GM12878 (cell line): Measurements from ENCODE around the gene JADE2. TPM values are rescaled to one million over a fixed set of nuclear protein-coding genes. Genes with fewer than 3 reads are reported as not detected.
A peak's percentile ranks its signal among the peaks of the same experiment; 100 is the strongest.

Experiments
- BMI1 ChIP-seq: fragments of 450-650 bp; IDR thresholded peaks from 2 replicates; pipeline ENCODE4 v1.6.1; 2016; ENCODE audit warnings: mild to moderate bottlenecking, moderate library complexity, borderline replicate concordance
- DPF2 ChIP-seq: fragments of 450-650 bp; IDR thresholded peaks from 2 replicates; pipeline ENCODE4 v1.6.1; 2017; ENCODE audit warnings: mild to moderate bottlenecking
- EED ChIP-seq: sonication (generic); IDR thresholded peaks from 2 replicates; pipeline ENCODE4 v1.6.1; 2016; ENCODE audit warnings: antibody characterized with exemption, low read depth
- EP300 ChIP-seq, 2 experiments: fragments of 150-350 bp in 1 of 2; IDR thresholded peaks; 2 replicates each; pipeline ENCODE4 v1.6.1; 2011 to 2012; ENCODE audit warnings: low read depth in 2 of 2, low read length in 2 of 2, borderline replicate concordance in 1 of 2, improper control_type of control experiment in 1 of 2, inconsistent platforms in 1 of 2; ENCODE audit not compliant: control insufficient read depth in 1 of 2
- EZH2 ChIP-seq: IDR thresholded peaks from 2 replicates; pipeline ENCODE4 v1.6.1; 2012; ENCODE audit warnings: low read depth, mild to moderate bottlenecking, control low read depth, inconsistent platforms, low read length, borderline replicate concordance; ENCODE audit not compliant: control insufficient read depth
- GATAD2B ChIP-seq: fragments of 450-650 bp; conservative IDR thresholded peaks from 2 replicates; pipeline ENCODE4 v1.6.1; 2017; ENCODE audit warnings: low read depth, mild to moderate bottlenecking, moderate library complexity
- IKZF1 ChIP-seq: fragments of 450-650 bp; conservative IDR thresholded peaks from 2 replicates; pipeline ENCODE4 v1.6.1; 2017; ENCODE audit warnings: antibody characterized with exemption, mild to moderate bottlenecking
- IKZF2 ChIP-seq, 2 experiments: fragments of 450-650 bp; IDR thresholded peaks; 2 replicates each; pipeline ENCODE4 v1.6.1; 2017; ENCODE audit warnings: mild to moderate bottlenecking in 2 of 2, moderate library complexity in 2 of 2
- IRF3 ChIP-seq: fragments of 450-650 bp; IDR thresholded peaks from 2 replicates; pipeline ENCODE4 v1.6.1; 2014; ENCODE audit warnings: mild to moderate bottlenecking
- JUNB ChIP-seq: IDR thresholded peaks from 2 replicates; pipeline ENCODE4 v1.6.1; 2016; ENCODE audit warnings: antibody characterized with exemption, mild to moderate bottlenecking
- JUND ChIP-seq: IDR thresholded peaks from 2 replicates; pipeline ENCODE4 v1.6.1; 2012; ENCODE audit warnings: low read depth, mild to moderate bottlenecking, low read length, improper control_type of control experiment, moderate library complexity
- LARP7 ChIP-seq: fragments of 450-650 bp; IDR thresholded peaks from 2 replicates; pipeline ENCODE4 v1.6.1; 2017; ENCODE audit warnings: mild to moderate bottlenecking
- MEF2A ChIP-seq: IDR thresholded peaks from 2 replicates; pipeline ENCODE4 v1.6.1; 2011; ENCODE audit warnings: low read depth, mild to moderate bottlenecking, low read length, moderate library complexity; ENCODE audit not compliant: insufficient read depth
- MTA3 ChIP-seq: IDR thresholded peaks from 2 replicates; pipeline ENCODE4 v1.6.1; 2012; ENCODE audit warnings: low read length, inconsistent platforms, borderline replicate concordance
- NBN ChIP-seq: fragments of 450-650 bp; IDR thresholded peaks from 2 replicates; pipeline ENCODE4 v1.6.1; 2016
- NKRF ChIP-seq: fragments of 450-650 bp; conservative IDR thresholded peaks from 2 replicates; pipeline ENCODE4 v1.6.1; 2017; ENCODE audit warnings: mild to moderate bottlenecking, moderate library complexity
- PML ChIP-seq: IDR thresholded peaks from 2 replicates; pipeline ENCODE4 v1.6.1; 2012; ENCODE audit warnings: low read length, inconsistent platforms
- POLR2AphosphoS5 ChIP-seq: IDR thresholded peaks from 2 replicates; pipeline ENCODE4 v1.6.1; 2011; ENCODE audit warnings: mild to moderate bottlenecking, low read length, inconsistent platforms
- RAD21 ChIP-seq: IDR thresholded peaks from 2 replicates; pipeline ENCODE4 v1.6.1; 2011; ENCODE audit warnings: mild to moderate bottlenecking, low read depth, low read length, moderate library complexity; ENCODE audit not compliant: insufficient read depth
- RUNX3 ChIP-seq: IDR thresholded peaks from 2 replicates; pipeline ENCODE4 v1.6.1; 2012; ENCODE audit warnings: low read length, inconsistent platforms
- SP1 ChIP-seq: IDR thresholded peaks from one replicate; pipeline ENCODE4 v1.6.1; 2011; ENCODE audit warnings: low read depth, low read length
- SPI1 ChIP-seq: IDR thresholded peaks from 2 replicates; pipeline ENCODE4 v1.6.1; 2011; ENCODE audit warnings: low read depth, mild to moderate bottlenecking, low read length, moderate library complexity, borderline replicate concordance; ENCODE audit not compliant: insufficient read depth
- WRNIP1 ChIP-seq: IDR thresholded peaks from 2 replicates; pipeline ENCODE4 v1.6.1; 2011; ENCODE audit warnings: low read depth, low read length, improper control_type of control experiment, borderline replicate concordance
- polyA plus RNA-seq, 11 experiments: library from polyadenylated mRNA; depleted of rRNA in 4 of 11; unstranded in 6 of 11; stranded (reverse) in 5 of 11; fragments of >200 nt; fragmentation: Nextera tagmentation in 4 of 11; fragmentation: Illumina TruSeq in 1 of 11; extraction: Ambion mirVana in 4 of 11; extraction: Trizol in 1 of 11; gene quantifications; 1 replicate in 1 of 11; 2 replicates in 10 of 11; pipeline versions ENCODE4 v1.2.1 to v1.2.3, GENCODE V29; 2011 to 2016; ENCODE audit warnings: inconsistent platforms in 2 of 11, missing spikeins in 2 of 11, low read depth in 1 of 11
- total RNA-seq, 4 experiments: library from RNA; depleted of rRNA in 3 of 4; stranded (reverse); fragments of >200 nt in 3 of 4; fragmentation: Illumina TruSeq in 1 of 4; extraction: Trizol in 1 of 4; gene quantifications; 2 replicates each; pipeline versions ENCODE4 v1.2.1 to v1.2.3, GENCODE V29; 2013 to 2021
- TF ChIP-seq, protein P1 (sequence below): fragments of 450-650 bp; IDR thresholded peaks from 2 replicates; pipeline ENCODE4 v1.6.1; 2016; ENCODE audit warnings: mild to moderate bottlenecking
- TF ChIP-seq, protein P2 (sequence below): IDR thresholded peaks from 2 replicates; pipeline ENCODE4 v1.6.1; 2011; ENCODE audit warnings: borderline replicate concordance, low read depth, mild to moderate bottlenecking, moderate library complexity, low read length; ENCODE audit not compliant: insufficient read depth, poor library complexity, severe bottlenecking

The JADE2 gene
- total and polyA plus RNA-seq, 10 of the 15 experiments (the other 5 are each of a cell fraction or from before 2014, with no cell fraction given) = 1.5 to 67.0 (median 22.4) TPM

DNA sequence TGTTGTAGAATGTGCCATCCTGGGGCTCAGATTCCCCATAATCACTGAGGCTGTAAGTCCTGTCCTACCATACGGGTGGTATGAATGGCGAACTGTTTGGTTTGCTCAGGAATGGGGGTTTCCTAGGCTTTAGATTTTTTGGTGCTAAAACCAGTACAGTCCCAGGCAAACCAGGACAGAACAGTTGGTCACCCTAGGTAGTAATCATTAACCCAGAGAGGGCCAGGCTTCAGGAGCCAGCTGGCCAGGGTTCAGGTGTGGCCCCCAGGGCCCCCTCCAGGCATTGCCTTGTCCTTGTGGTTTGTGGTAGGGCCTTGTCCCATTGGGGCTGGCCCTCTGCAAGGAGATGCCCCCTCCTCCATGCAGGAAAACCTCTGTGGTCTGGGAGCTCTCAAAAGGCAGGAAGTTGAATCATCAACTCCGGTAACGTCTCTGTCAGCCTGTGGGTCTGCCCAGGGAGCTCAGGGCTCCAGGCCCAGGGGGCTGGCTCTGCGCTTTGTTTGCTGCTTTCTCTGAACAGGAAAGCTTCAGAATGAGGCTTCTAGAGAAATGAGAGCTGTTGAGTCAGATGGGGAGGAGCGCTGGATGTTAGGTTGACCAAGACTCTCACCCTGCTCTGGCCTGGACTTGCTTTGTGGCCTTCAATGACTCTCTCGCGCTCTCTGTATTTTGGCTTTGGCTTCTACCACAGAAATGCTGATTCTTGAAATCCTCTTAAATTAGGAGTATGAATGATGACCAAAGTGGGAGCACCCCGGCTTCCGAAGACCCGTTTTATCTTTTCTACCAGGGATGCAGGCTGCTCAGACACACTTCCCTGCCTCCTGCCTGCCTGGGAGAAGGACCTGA is 22.2 kb upstream of the JADE2 start (continued):
- TF ChIP-seq SPI1 (0 out of 2 replicates have a peak, but pooled peaks have one; percentile 9), LARP7 (0 out of 2 replicates have a peak, but pooled peaks have one; percentile 24), MEF2A (no peak), EZH2 (no peak), JUNB (peak; percentile 10; the same call in 1 of the 2 replicates), NBN (no peak), EP300 (IDR thresholded peaks at IDR 0.05; ENCODE audit: borderline replicate concordance in 1 of 2, control insufficient read depth in 1 of 2, low read depth in 2 of 2, low read length in 2 of 2) (no peak), RUNX3 (peak; percentile 85), PML (no peak), DPF2 (peak; percentile 63), EED (peak; percentile 79), POLR2AphosphoS5 (peak; percentile 49; the same call in 1 of the 2 replicates), WRNIP1 (no peak), RAD21 (0 out of 2 replicates have a peak, but pooled peaks have one; percentile 11), MTA3 (no peak), IKZF1 (peak; percentile 97), SP1 (no peak), NKRF (0 out of 2 replicates have a peak, but pooled peaks have one; percentile 34), JUND (peak; percentile 32; the same call in 1 of the 2 replicates), GATAD2B (peak; percentile 69; the same call in 1 of the 2 replicates), IRF3 (no peak), BMI1 (no peak), IKZF2 (IDR thresholded peaks at IDR 0.05) (peak; percentile 82 to 86)
- TF ChIP-seq, protein P1, sequence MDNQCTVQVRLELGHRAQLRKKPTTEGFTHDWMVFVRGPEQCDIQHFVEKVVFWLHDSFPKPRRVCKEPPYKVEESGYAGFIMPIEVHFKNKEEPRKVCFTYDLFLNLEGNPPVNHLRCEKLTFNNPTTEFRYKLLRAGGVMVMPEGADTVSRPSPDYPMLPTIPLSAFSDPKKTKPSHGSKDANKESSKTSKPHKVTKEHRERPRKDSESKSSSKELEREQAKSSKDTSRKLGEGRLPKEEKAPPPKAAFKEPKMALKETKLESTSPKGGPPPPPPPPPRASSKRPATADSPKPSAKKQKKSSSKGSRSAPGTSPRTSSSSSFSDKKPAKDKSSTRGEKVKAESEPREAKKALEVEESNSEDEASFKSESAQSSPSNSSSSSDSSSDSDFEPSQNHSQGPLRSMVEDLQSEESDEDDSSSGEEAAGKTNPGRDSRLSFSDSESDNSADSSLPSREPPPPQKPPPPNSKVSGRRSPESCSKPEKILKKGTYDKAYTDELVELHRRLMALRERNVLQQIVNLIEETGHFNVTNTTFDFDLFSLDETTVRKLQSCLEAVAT = peak; percentile 53
- TF ChIP-seq, protein P2, sequence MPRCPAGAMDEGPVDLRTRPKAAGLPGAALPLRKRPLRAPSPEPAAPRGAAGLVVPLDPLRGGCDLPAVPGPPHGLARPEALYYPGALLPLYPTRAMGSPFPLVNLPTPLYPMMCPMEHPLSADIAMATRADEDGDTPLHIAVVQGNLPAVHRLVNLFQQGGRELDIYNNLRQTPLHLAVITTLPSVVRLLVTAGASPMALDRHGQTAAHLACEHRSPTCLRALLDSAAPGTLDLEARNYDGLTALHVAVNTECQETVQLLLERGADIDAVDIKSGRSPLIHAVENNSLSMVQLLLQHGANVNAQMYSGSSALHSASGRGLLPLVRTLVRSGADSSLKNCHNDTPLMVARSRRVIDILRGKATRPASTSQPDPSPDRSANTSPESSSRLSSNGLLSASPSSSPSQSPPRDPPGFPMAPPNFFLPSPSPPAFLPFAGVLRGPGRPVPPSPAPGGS = no peak
